NCI-H748 treated with DMSO at 0.1 percent for 48 hours (cell line): ENCODE data around the gene WSCD1.

Experiments
- DNase-seq: peaks from one replicate; lab custom pipeline; 2025; lab: John Stamatoyannopoulos, UW

WSCD1 gene

GRCh38 chr17:6086603-6087400 is 16.6 kb downstream of the WSCD1 start:
- no peak for DNase-seq

GRCh38 chr17:6088141-6088540 is 18.0 kb downstream of the WSCD1 start:
- DNase-seq, result no peak

- no peak for DNase-seq
These were observed 20.1 kb downstream of the WSCD1 start for GRCh38 chr17:6090253-6090652.

GRCh38 chr17:6092182-6092902 is 22.2 kb downstream of the WSCD1 start:
- no peak for DNase-seq

- no peak for DNase-seq
These were observed 22.8 kb downstream of the WSCD1 start for GRCh38 chr17:6092903-6093468.

GRCh38 chr17:6094453-6094852 is 24.3 kb downstream of the WSCD1 start:
- DNase-seq, result no peak

- no peak for DNase-seq
These were observed 24.7 kb downstream of the WSCD1 start for GRCh38 chr17:6094926-6095325.

GRCh38 chr17:6095501-6095900 is 25.3 kb downstream of the WSCD1 start:
- DNase-seq, result no peak

GRCh38 chr17:6096201-6097004 is 26.2 kb downstream of the WSCD1 start:
- no peak for DNase-seq

GRCh38 chr17:6097005-6097279 is 26.8 kb downstream of the WSCD1 start:
- DNase-seq, result no peak

GRCh38 chr17:6098050-6098822 is 28.1 kb downstream of the WSCD1 start:
- DNase-seq, result no peak

- no peak for DNase-seq
These were observed 28.6 kb downstream of the WSCD1 start for GRCh38 chr17:6098823-6099180.

- DNase-seq, result no peak
These were observed 29.3 kb downstream of the WSCD1 start for GRCh38 chr17:6099492-6099891.

GRCh38 chr17:6100146-6100545 is 30.0 kb downstream of the WSCD1 start:
- DNase-seq, result no peak

GRCh38 chr17:6100891-6101500 is 30.8 kb downstream of the WSCD1 start:
- DNase-seq, result no peak

- DNase-seq, result peak; percentile 89
These were observed 31.5 kb downstream of the WSCD1 start for GRCh38 chr17:6101706-6102105.

GRCh38 chr17:6102615-6103014 is 32.4 kb downstream of the WSCD1 start:
- no peak for DNase-seq

GRCh38 chr17:6104956-6105648 is 34.9 kb downstream of the WSCD1 start:
- DNase-seq, result no peak

- DNase-seq, result no peak
These were observed 35.4 kb downstream of the WSCD1 start for GRCh38 chr17:6105649-6106007.

GRCh38 chr17:6106212-6106611 is 36.0 kb downstream of the WSCD1 start:
- DNase-seq, result no peak

GRCh38 chr17:6107791-6108190 is 37.6 kb downstream of the WSCD1 start:
- no peak for DNase-seq
